K562 (cell line): ENCODE results near the gene PIGV. TPM values are rescaled to one million over a fixed set of nuclear protein-coding genes. Genes with fewer than 3 reads are reported as not detected.
"Not testable (repeated sequence)": the region's sequence is repeated elsewhere in the genome, so short reads cannot be mapped to it uniquely, and the experiment has no call there.

ENCODE experiments used
- ATAC-seq: fragments of 200-7000 bp; cut with Tn5 transposase; 3 replicates; pipeline ENCODE4 v1.9.1; 2020; ENCODE audit warnings: moderate library complexity
- BruUV-seq: library from RNA; stranded (reverse); fragments of 400-500 nt; replicated peaks from 2 replicates; lab custom pipeline; 2021; lab: Mats Ljungman, UMichigan
- CTCF ChIA-PET: fragments of 300-600 bp; formaldehyde crosslinking; extraction: SDS; loops from one replicate; lab custom pipeline; 2021; ENCODE audit warnings: low intra/inter-chr PET ratio; lab: Yijun Ruan, JAX
- POLR2A ChIA-PET: fragments of 300-600, 350-650 bp; sonication (Branson Sonifier 250); formaldehyde crosslinking; extraction: SDS; loops from one replicate; lab custom pipeline; 2021; ENCODE audit warnings: antibody characterized with exemption, inconsistent platforms; lab: Yijun Ruan, JAX
- DNase-seq, 4 experiments: peaks; one replicate each; pipeline versions ENCODE4 v3.0.0 to v3.0.0-alpha.2; 2011 to 2018; ENCODE audit warnings: low spot score in 3 of 4, mixed read lengths in 3 of 4; ENCODE audit errors: extremely low read depth in 1 of 4
- FAIRE-seq: peaks from 2 replicates; lab custom pipeline; 2011; peaks lifted over from hg19 to GRCh38; lab: Jason Lieb, UNC
- H2AFZ ChIP-seq: 2 replicates; pipeline ENCODE4 v1.6.0; 2011; ENCODE audit warnings: low read depth, low read length, control low read depth, inconsistent platforms
- H3K27ac ChIP-seq: fragments of 200-600 bp; 3 replicates; pipeline ENCODE4 v1.8.0; 2011; ENCODE audit warnings: low read depth, mild to moderate bottlenecking, control low read depth, inconsistent platforms, low read length, moderate library complexity, mixed read lengths; ENCODE audit errors: extremely low read depth
- H3K27me3 ChIP-seq, 2 experiments: fragments of 300-600 bp in 1 of 2; 2 replicates in 1 of 2; 3 replicates in 1 of 2; pipeline versions ENCODE4 v1.6.0 to v1.8.0; 2011; ENCODE audit warnings: inconsistent platforms in 2 of 2, low read length in 2 of 2, mild to moderate bottlenecking in 1 of 2, mixed read lengths in 1 of 2, moderate library complexity in 1 of 2; ENCODE audit not compliant: control insufficient read depth in 2 of 2, insufficient read depth in 2 of 2
- H3K36me3 ChIP-seq: fragments of 300-600 bp; 3 replicates; pipeline ENCODE4 v1.8.0; 2011; ENCODE audit warnings: mild to moderate bottlenecking, low read length, inconsistent platforms; ENCODE audit not compliant: control insufficient read depth, insufficient read depth
- H3K4me1 ChIP-seq, 2 experiments: fragments of 200-600 bp in 1 of 2; replicated peaks in 1 of 2; 2 replicates in 1 of 2; 3 replicates in 1 of 2; pipeline versions ENCODE4 v1.5.1 to v1.8.0; 2011; ENCODE audit warnings: inconsistent platforms in 2 of 2, low read length in 2 of 2, mild to moderate bottlenecking in 1 of 2, mixed read lengths in 1 of 2, moderate library complexity in 1 of 2; ENCODE audit not compliant: control insufficient read depth in 2 of 2, insufficient read depth in 2 of 2
- H3K4me2 ChIP-seq: 2 replicates; pipeline ENCODE4 v1.6.1; 2011; ENCODE audit warnings: low read length, control low read depth, inconsistent platforms, mixed read lengths; ENCODE audit not compliant: insufficient read depth
- H3K4me3 ChIP-seq: fragments of 200-600 bp; sonication (generic), shearing (Covaris generic); 2 replicates; pipeline ENCODE4 v1.5.1; 2016; ENCODE audit warnings: control low read depth, inconsistent platforms
- H3K79me2 ChIP-seq: fragments of 200-600 bp; 3 replicates; pipeline ENCODE4 v1.8.0; 2011; ENCODE audit warnings: low read length, inconsistent platforms; ENCODE audit not compliant: control insufficient read depth, insufficient read depth
- H3K9ac ChIP-seq, 2 experiments: 2 replicates each; pipeline versions ENCODE4 v1.6.0 to v1.6.1; 2011; ENCODE audit warnings: low read depth in 2 of 2, low read length in 2 of 2, control low read depth in 1 of 2, inconsistent platforms in 1 of 2, mild to moderate bottlenecking in 1 of 2, mixed read lengths in 1 of 2; ENCODE audit not compliant: insufficient read depth in 1 of 2
- H3K9me1 ChIP-seq: one replicate; pipeline ENCODE4 v1.6.0; 2011; ENCODE audit warnings: inconsistent platforms, mild to moderate bottlenecking, low read length, moderate library complexity; ENCODE audit not compliant: control insufficient read depth, insufficient read depth
- H3K9me3 ChIP-seq: replicated peaks from 2 replicates; pipeline ENCODE4 v1.5.1; 2011; ENCODE audit warnings: low read depth, low read length, inconsistent platforms; ENCODE audit not compliant: control insufficient read depth, insufficient read depth
- H4K20me1 ChIP-seq: replicated peaks from 2 replicates; pipeline ENCODE4 v1.6.1; 2011; ENCODE audit warnings: low read length, inconsistent platforms, mixed read lengths; ENCODE audit not compliant: control insufficient read depth, insufficient read depth
- BCOR ChIP-seq: fragments of 450-650 bp; IDR thresholded peaks from 2 replicates; pipeline ENCODE4 v1.6.1; 2016
- CEBPB ChIP-seq: fragments of 450-650 bp; IDR thresholded peaks from 2 replicates; pipeline ENCODE4 v1.6.1; 2016; ENCODE audit warnings: missing genetic modification characterization, missing compliant biosample characterization
- E2F8 ChIP-seq: fragments of 450-650 bp; IDR thresholded peaks from 2 replicates; pipeline ENCODE4 v1.7.1; 2018; ENCODE audit warnings: mild to moderate bottlenecking, low read depth; ENCODE audit not compliant: partially characterized antibody
- EHMT2 ChIP-seq: fragments of 450-650 bp; IDR thresholded peaks from 2 replicates; pipeline ENCODE4 v1.6.1; 2018; ENCODE audit warnings: antibody characterized with exemption
- KDM1A ChIP-seq, 2 experiments: fragments of 450-650 bp; IDR thresholded peaks; 2 replicates each; pipeline ENCODE4 v1.6.1; 2016; ENCODE audit warnings: mild to moderate bottlenecking in 2 of 2
- KLF16 ChIP-seq: IDR thresholded peaks from 2 replicates; pipeline ENCODE4 v1.6.1; 2016; ENCODE audit warnings: antibody characterized with exemption
- NBN ChIP-seq: fragments of 450-650 bp; IDR thresholded peaks from 2 replicates; pipeline ENCODE4 v1.6.1; 2016; ENCODE audit warnings: low read depth, mild to moderate bottlenecking
- RCOR1 ChIP-seq, 2 experiments: IDR thresholded peaks; 2 replicates each; pipeline ENCODE4 v1.6.1; 2012; ENCODE audit warnings: low read depth in 2 of 2, low read length in 2 of 2, borderline replicate concordance in 1 of 2, improper control_type of control experiment in 1 of 2
- XRCC5 ChIP-seq: fragments of 200-400 bp; formaldehyde crosslinking; IDR thresholded peaks from 2 replicates; pipeline ENCODE4 v1.6.1; 2017; ENCODE audit warnings: low read depth, mild to moderate bottlenecking, low read length
- WGBS: fragments of 100-300 bp; shearing (Covaris generic); methylation state at CpG from one replicate; pipeline ENCODE4 v1.1.6; 2016; ENCODE audit warnings: low coverage, mixed read lengths; ENCODE audit not compliant: insufficient coverage; ENCODE audit errors: missing lambda C conversion rate; 5-methylcytosine and 5-hydroxymethylcytosine counted together
- in situ Hi-C: fragments of 300-500 bp; cut with MboI; formaldehyde crosslinking; loops from 4 replicates; pipeline ENCODE4 v1.15.0; 2018; ENCODE audit warnings: inconsistent platforms, mixed read lengths
- intact Hi-C: fragments of 100-400 bp; cut with micrococcal nuclease; formaldehyde crosslinking; loops from 2 replicates; pipeline ENCODE4 v1.14.2; 2022
- polyA plus RNA-seq, 8 experiments: library from polyadenylated mRNA; depleted of rRNA in 4 of 8; stranded (reverse) in 5 of 8; unstranded in 3 of 8; fragments of >200 nt; fragmentation: Nextera tagmentation in 2 of 8; fragmentation: Illumina TruSeq in 1 of 8; extraction: Ambion mirVana in 2 of 8; extraction: Trizol in 1 of 8; gene quantifications; 2 replicates each; pipeline versions ENCODE4 v1.2.1 to v1.2.3, GENCODE V29; 2011 to 2014; ENCODE audit warnings: inconsistent platforms in 1 of 8, missing spikeins in 1 of 8
- total RNA-seq, 7 experiments: library from RNA; depleted of rRNA in 6 of 7; stranded (reverse); fragments of >200 nt in 6 of 7; fragmentation: Illumina TruSeq in 2 of 7; extraction: Trizol in 2 of 7; gene quantifications; 2 replicates each; pipeline versions ENCODE4 v1.2.1 to v1.2.3, GENCODE V29; 2011 to 2021; ENCODE audit warnings: low replicate concordance in 1 of 7
- TF ChIP-seq, protein P1 (sequence below): fragments of 450-650 bp; IDR thresholded peaks from 2 replicates; pipeline ENCODE4 v1.6.1; 2016; ENCODE audit warnings: mild to moderate bottlenecking

Gene PIGV
- total and polyA plus RNA-seq, 9 of the 15 experiments (the other 6 are each of a cell fraction or from before 2014, with no cell fraction given), result 8.4 to 21.8 (median 11.7) TPM

DNA sequence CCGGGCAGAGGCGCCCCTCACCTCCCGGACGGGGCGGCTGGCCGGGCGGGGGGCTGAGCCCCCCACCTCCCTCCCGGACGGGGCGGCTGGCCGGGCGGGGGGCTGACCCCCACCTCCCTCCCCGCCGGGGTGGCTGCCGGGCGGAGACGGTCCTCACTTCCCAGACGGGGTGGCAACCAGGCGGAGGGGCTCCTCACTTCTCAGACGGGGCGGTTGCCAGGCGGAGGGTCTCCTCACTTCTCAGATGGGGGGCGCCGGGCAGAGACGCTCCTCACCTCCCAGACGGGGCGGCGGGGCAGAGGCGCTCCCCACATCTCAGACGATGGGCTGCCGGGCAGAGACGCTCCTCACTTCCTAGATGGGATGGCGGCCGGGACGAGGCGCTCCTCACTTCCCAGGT lies 16.2 kb downstream of the PIGV start:
- H3K9me3 ChIP-seq, H3K27ac ChIP-seq, H3K9me1 ChIP-seq, H2AFZ ChIP-seq, in situ Hi-C loops, H4K20me1 ChIP-seq, POLR2A ChIA-PET, BruUV-seq, ATAC-seq, FAIRE-seq, CTCF ChIA-PET, H3K9ac ChIP-seq, H3K36me3 ChIP-seq, H3K4me3 ChIP-seq, DNase-seq, H3K79me2 ChIP-seq, H3K27me3 ChIP-seq, H3K4me2 ChIP-seq, intact Hi-C loops: not testable (repeated sequence)
- H3K4me1 ChIP-seq, result peaks cover 10 to 31% of the 10 kb centered on the region in 2 experiments; a peak in 4 of 5 replicates
- WGBS, result no CpG with 5 or more reads among the region's 36 CpGs

GRCh38 chr1:26810105-26810504 lies 22.4 kb downstream of the PIGV start:
- H4K20me1 ChIP-seq, H3K27ac ChIP-seq, H3K9ac ChIP-seq, H3K27me3 ChIP-seq, BruUV-seq, H3K4me3 ChIP-seq, H3K36me3 ChIP-seq, H3K9me3 ChIP-seq, in situ Hi-C loops, H3K4me1 ChIP-seq, H3K9me1 ChIP-seq, H3K79me2 ChIP-seq: not testable (repeated sequence)
- Histone ChIP-seq H2AFZ (peak overlapping the region; percentile 64), H3K4me2 (peak overlapping the region; percentile 29; the same call in 1 of the 2 replicates)
- peak; percentile 77 to 85 (median 79) for DNase-seq
- peak; percentile 86 for ATAC-seq
- CTCF ChIA-PET, result interaction anchor here (0.6 to 1.2 kb wide), 2 partner anchors 49 to 207 kb away, joined by 3 to 4 read pairs; no protein-coding TSS in a partner anchor
- WGBS, result 26% methylated on average over 11 of the region's 11 CpGs
- POLR2A ChIA-PET, result interaction anchor here (0.6 to 1.8 kb wide), 6 partner anchors 10 to 211 kb away, joined by 3 to 6 read pairs (median 4); no protein-coding TSS in a partner anchor
- intact Hi-C loops, result loop anchor here (5.0 kb wide), 1 partner anchor 67 kb away; no protein-coding TSS in a partner anchor
- peak; percentile 68 for FAIRE-seq
- TF ChIP-seq CEBPB (tag), result peak; percentile 42; the same call in 1 of the 2 replicates
- TF ChIP-seq KDM1A (IDR thresholded peaks at IDR 0.05), result peak in 1 of 2 experiments; percentile 25; a peak in 1 of 4 replicates
- peak in 1 of 2 experiments; percentile 42; a peak in 1 of 4 replicates for TF ChIP-seq RCOR1 (IDR thresholded peaks at IDR 0.05; ENCODE audit: borderline replicate concordance in 1 of 2, low read depth in 2 of 2, low read length in 2 of 2)
- TF ChIP-seq XRCC5, result 0 out of 2 replicates have a peak, but pooled peaks have one; percentile 58
- 0 out of 2 replicates have a peak, but pooled peaks have one; percentile 30 for TF ChIP-seq KLF16
- TF ChIP-seq NBN, result 0 out of 2 replicates have a peak, but pooled peaks have one; percentile 43
- TF ChIP-seq, protein P1, sequence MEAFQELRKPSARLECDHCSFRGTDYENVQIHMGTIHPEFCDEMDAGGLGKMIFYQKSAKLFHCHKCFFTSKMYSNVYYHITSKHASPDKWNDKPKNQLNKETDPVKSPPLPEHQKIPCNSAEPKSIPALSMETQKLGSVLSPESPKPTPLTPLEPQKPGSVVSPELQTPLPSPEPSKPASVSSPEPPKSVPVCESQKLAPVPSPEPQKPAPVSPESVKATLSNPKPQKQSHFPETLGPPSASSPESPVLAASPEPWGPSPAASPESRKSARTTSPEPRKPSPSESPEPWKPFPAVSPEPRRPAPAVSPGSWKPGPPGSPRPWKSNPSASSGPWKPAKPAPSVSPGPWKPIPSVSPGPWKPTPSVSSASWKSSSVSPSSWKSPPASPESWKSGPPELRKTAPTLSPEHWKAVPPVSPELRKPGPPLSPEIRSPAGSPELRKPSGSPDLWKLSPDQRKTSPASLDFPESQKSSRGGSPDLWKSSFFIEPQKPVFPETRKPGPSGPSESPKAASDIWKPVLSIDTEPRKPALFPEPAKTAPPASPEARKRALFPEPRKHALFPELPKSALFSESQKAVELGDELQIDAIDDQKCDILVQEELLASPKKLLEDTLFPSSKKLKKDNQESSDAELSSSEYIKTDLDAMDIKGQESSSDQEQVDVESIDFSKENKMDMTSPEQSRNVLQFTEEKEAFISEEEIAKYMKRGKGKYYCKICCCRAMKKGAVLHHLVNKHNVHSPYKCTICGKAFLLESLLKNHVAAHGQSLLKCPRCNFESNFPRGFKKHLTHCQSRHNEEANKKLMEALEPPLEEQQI, result 0 out of 2 replicates have a peak, but pooled peaks have one; percentile 15
- peak; percentile 27 for TF ChIP-seq E2F8
- 0 out of 2 replicates have a peak, but pooled peaks have one; percentile 22 for TF ChIP-seq BCOR
- 0 out of 2 replicates have a peak, but pooled peaks have one; percentile 11 for TF ChIP-seq EHMT2
